IMR-90 (cell line): ENCODE results near the gene RCL1. TPM values are rescaled to one million over a fixed set of nuclear protein-coding genes. Genes with fewer than 3 reads are reported as not detected.

Experiments
- ATAC-seq: fragments of 200-7000 bp; cut with Tn5 transposase; 2 replicates; pipeline ENCODE4 v1.9.1; 2020; ENCODE audit warnings: low read depth, mild to moderate bottlenecking, moderate library complexity
- BruUV-seq: library from RNA; stranded (reverse); fragments of 400-500 nt; replicated peaks from 2 replicates; lab custom pipeline; 2021; lab: Mats Ljungman, UMichigan
- CTCF ChIA-PET: fragments of 300-600 bp; formaldehyde crosslinking; extraction: SDS; loops from one replicate; lab custom pipeline; 2021; ENCODE audit warnings: antibody characterized with exemption; lab: Yijun Ruan, JAX
- POLR2A ChIA-PET: fragments of 300-600 bp; sonication (Branson Sonifier 250); formaldehyde crosslinking; loops from one replicate; lab custom pipeline; 2022; ENCODE audit warnings: antibody characterized with exemption; ENCODE audit not compliant: unreplicated experiment; lab: Charles Lee
- DNase-seq: peaks from one replicate; pipeline ENCODE4 v3.0.0; 2013
- H2AFZ ChIP-seq: replicated peaks from 2 replicates; pipeline ENCODE3; 2013; ENCODE audit warnings: low read length, mild to moderate bottlenecking; ENCODE audit not compliant: poor library complexity
- H2AK5ac ChIP-seq: 2 replicates; pipeline ENCODE4 v1.6.1; 2013; ENCODE audit warnings: low read depth, low read length, inconsistent platforms
- H2AK9ac ChIP-seq: replicated peaks from 2 replicates; pipeline ENCODE3; 2013; ENCODE audit warnings: mild to moderate bottlenecking, low read depth, low read length, moderate library complexity; ENCODE audit not compliant: poor library complexity
- H2BK120ac ChIP-seq: 2 replicates; pipeline ENCODE4 v1.6.1; 2013; ENCODE audit warnings: low read depth, low read length, inconsistent platforms
- H2BK15ac ChIP-seq: 3 replicates; pipeline ENCODE4 v1.6.1; 2013; ENCODE audit warnings: low read depth, low read length, inconsistent platforms
- H2BK20ac ChIP-seq: 2 replicates; pipeline ENCODE4 v1.6.1; 2013; ENCODE audit warnings: low read depth, mild to moderate bottlenecking, inconsistent platforms, low read length, moderate library complexity
- H2BK5ac ChIP-seq: 2 replicates; pipeline ENCODE4 v1.6.1; 2013; ENCODE audit warnings: mild to moderate bottlenecking, low read depth, low read length, inconsistent platforms; ENCODE audit not compliant: poor library complexity, severe bottlenecking
- H3K14ac ChIP-seq: replicated peaks from 2 replicates; pipeline ENCODE4 v1.6.1; 2013; ENCODE audit warnings: low read depth, low read length, inconsistent platforms
- H3K18ac ChIP-seq: 2 replicates; pipeline ENCODE4 v1.6.1; 2013; ENCODE audit warnings: low read depth, low read length, control low read depth
- H3K23ac ChIP-seq: 2 replicates; pipeline ENCODE4 v1.6.1; 2013; ENCODE audit warnings: low read depth, low read length, inconsistent platforms
- H3K27ac ChIP-seq: 2 replicates; pipeline ENCODE4 v1.5.1; 2013; ENCODE audit warnings: mild to moderate bottlenecking, control low read depth, low read length; ENCODE audit not compliant: insufficient read depth
- H3K27me3 ChIP-seq: 2 replicates; pipeline ENCODE4 v1.6.1; 2013; ENCODE audit warnings: low read length; ENCODE audit not compliant: control insufficient read depth, insufficient read depth
- H3K36me3 ChIP-seq: 2 replicates; pipeline ENCODE4 v1.6.1; 2013; ENCODE audit warnings: low read length, mixed read lengths; ENCODE audit not compliant: control insufficient read depth, insufficient read depth
- H3K4ac ChIP-seq: 2 replicates; pipeline ENCODE4 v1.6.1; 2013; ENCODE audit warnings: low read depth, low read length, inconsistent platforms
- H3K4me1 ChIP-seq: 2 replicates; pipeline ENCODE4 v1.6.1; 2013; ENCODE audit warnings: low read length, mixed read lengths; ENCODE audit not compliant: control insufficient read depth, insufficient read depth
- H3K4me2 ChIP-seq: 2 replicates; pipeline ENCODE4 v1.6.1; 2013; ENCODE audit warnings: low read depth, mild to moderate bottlenecking, control low read depth, low read length, moderate library complexity
- H3K4me3 ChIP-seq: 2 replicates; pipeline ENCODE4 v1.5.1; 2013; ENCODE audit warnings: low read depth, mild to moderate bottlenecking, control low read depth, low read length, moderate library complexity; ENCODE audit not compliant: insufficient read depth
- H3K56ac ChIP-seq: 2 replicates; pipeline ENCODE4 v1.6.1; 2013; ENCODE audit warnings: low read length, inconsistent platforms; ENCODE audit not compliant: insufficient read depth; ENCODE audit errors: extremely low read depth
- H3K79me1 ChIP-seq, 2 experiments: 2 replicates each; pipeline ENCODE4 v1.6.1; 2013; ENCODE audit warnings: low read length in 2 of 2, inconsistent platforms in 1 of 2, low read depth in 1 of 2
- H3K9ac ChIP-seq: 2 replicates; pipeline ENCODE4 v1.6.1; 2013; ENCODE audit warnings: low read depth, low read length, control low read depth
- H3K9me1 ChIP-seq: 2 replicates; pipeline ENCODE4 v1.6.1; 2013; ENCODE audit warnings: low read length, inconsistent platforms; ENCODE audit not compliant: insufficient read depth
- H3K9me3 ChIP-seq: 2 replicates; pipeline ENCODE4 v1.6.1; 2013; ENCODE audit warnings: low read length; ENCODE audit not compliant: control insufficient read depth, insufficient read depth
- H4K20me1 ChIP-seq: 2 replicates; pipeline ENCODE4 v1.6.1; 2013; ENCODE audit warnings: low read length, inconsistent platforms; ENCODE audit not compliant: insufficient read depth
- H4K5ac ChIP-seq: 2 replicates; pipeline ENCODE4 v1.6.1; 2013; ENCODE audit warnings: mild to moderate bottlenecking, low read depth, low read length, control low read depth
- H4K8ac ChIP-seq, 2 experiments: 2 replicates each; pipeline ENCODE4 v1.6.1; 2013; ENCODE audit warnings: low read depth in 2 of 2, low read length in 2 of 2, control low read depth in 1 of 2, inconsistent platforms in 1 of 2
- H4K91ac ChIP-seq: 2 replicates; pipeline ENCODE4 v1.6.1; 2013; ENCODE audit warnings: low read depth, low read length, inconsistent platforms; ENCODE audit not compliant: insufficient read depth
- BHLHE40 ChIP-seq: fragments of 150-350 bp; IDR thresholded peaks from 2 replicates; pipeline ENCODE4 v1.6.1; 2016; ENCODE audit warnings: mild to moderate bottlenecking, low read depth, low read length
- CHD1 ChIP-seq: IDR thresholded peaks from 2 replicates; pipeline ENCODE4 v1.6.1; 2012; ENCODE audit warnings: low read depth, low read length, improper control_type of control experiment
- CTCF ChIP-seq: conservative IDR thresholded peaks from 2 replicates; pipeline ENCODE4 v1.5.1; 2012; ENCODE audit warnings: mild to moderate bottlenecking, low read depth, low read length, improper control_type of control experiment
- ELK1 ChIP-seq: fragments of 150-350 bp; IDR thresholded peaks from 2 replicates; pipeline ENCODE4 v1.6.1; 2016; ENCODE audit warnings: low read depth, mild to moderate bottlenecking, low read length, moderate library complexity, borderline replicate concordance
- MAFK ChIP-seq: IDR thresholded peaks from 2 replicates; pipeline ENCODE4 v1.6.1; 2012; ENCODE audit warnings: low read depth, low read length, improper control_type of control experiment
- MAZ ChIP-seq: IDR thresholded peaks from 2 replicates; pipeline ENCODE4 v1.6.1; 2012; ENCODE audit warnings: low read depth, mild to moderate bottlenecking, low read length, improper control_type of control experiment, moderate library complexity, borderline replicate concordance
- MXI1 ChIP-seq: IDR thresholded peaks from 2 replicates; pipeline ENCODE4 v1.6.1; 2012; ENCODE audit warnings: low read depth, mild to moderate bottlenecking, low read length, moderate library complexity, borderline replicate concordance
- POLR2A ChIP-seq: IDR thresholded peaks from 2 replicates; pipeline ENCODE4 v1.6.1; 2012; ENCODE audit warnings: mild to moderate bottlenecking, low read depth, low read length
- RFX5 ChIP-seq: IDR thresholded peaks from 2 replicates; pipeline ENCODE4 v1.8.0; 2012; ENCODE audit warnings: low read depth, mild to moderate bottlenecking, low read length, moderate library complexity
- SMC3 ChIP-seq: fragments of 150-350 bp; IDR thresholded peaks from 2 replicates; pipeline ENCODE4 v1.6.1; 2016; ENCODE audit warnings: low read depth, mild to moderate bottlenecking, antibody characterized with exemption, low read length, moderate library complexity
- USF2 ChIP-seq: fragments of 150-350 bp; IDR thresholded peaks from 2 replicates; pipeline ENCODE4 v1.6.1; 2017; ENCODE audit warnings: mild to moderate bottlenecking, antibody characterized with exemption, low read length, low read depth
- WGBS, 2 experiments: methylation state at CpG; one replicate each; pipeline versions ENCODE4 v1.1.5 to v1.1.7; 2013; ENCODE audit warnings: missing lambda C conversion rate in 2 of 2; ENCODE audit not compliant: insufficient read length in 1 of 2; ENCODE audit errors: extremely low coverage in 2 of 2; 5-methylcytosine and 5-hydroxymethylcytosine counted together
- dilution Hi-C: fragments of 300-500 bp; cut with HindIII; formaldehyde crosslinking; loops from one replicate; pipeline ENCODE4 v1.14.3; 2018; ENCODE audit warnings: low sequenced_read_pairs; ENCODE audit not compliant: unreplicated experiment
- in situ Hi-C: fragments of 300-500 bp; cut with MboI; formaldehyde crosslinking; loops from 3 replicates; pipeline ENCODE4 v1.14.3; 2019; ENCODE audit warnings: low sequenced_read_pairs, inconsistent platforms, mixed read lengths
- intact Hi-C: fragments of 100-400 bp; cut with micrococcal nuclease; formaldehyde crosslinking; loops from 2 replicates; pipeline ENCODE4 v1.10.0; 2022
- polyA plus RNA-seq, 3 experiments: library from polyadenylated mRNA; depleted of rRNA; stranded (reverse); fragments of >200 nt; gene quantifications; 2 replicates each; pipeline ENCODE4 v1.2.3, GENCODE V29; 2012; ENCODE audit warnings: low replicate concordance in 1 of 3
- total RNA-seq: library from RNA; depleted of rRNA; stranded (reverse); fragments of >200 nt; gene quantifications from 2 replicates; pipeline ENCODE4 v1.2.3, GENCODE V29; 2012

RCL1 gene
- total and polyA plus RNA-seq, 2 of the 4 experiments (the other 2 are of a cell fraction) = 12.3 to 13.8 TPM

DNA sequence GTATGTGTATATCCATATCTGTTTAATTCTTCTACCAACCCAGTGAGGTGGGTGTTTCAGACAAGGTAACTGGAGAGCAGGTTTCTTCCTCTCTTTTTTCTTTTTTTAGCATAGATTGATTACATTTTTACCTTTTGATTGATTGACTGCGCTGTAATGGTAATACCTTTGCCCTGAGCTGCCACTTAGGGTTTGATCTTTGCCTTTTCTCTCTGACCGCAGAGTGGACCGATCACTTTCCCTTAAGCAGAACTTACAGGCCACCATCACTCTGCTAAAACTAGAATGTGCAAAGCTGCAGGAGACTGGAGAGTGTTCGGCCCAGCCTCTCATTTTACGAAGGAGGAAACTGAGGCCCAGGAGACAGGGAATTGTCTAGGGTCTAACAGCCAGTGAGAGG, 38.0 kb downstream of the RCL1 start:
- Histone ChIP-seq H3K14ac (no peak overlapping the region), H3K56ac (no peak overlapping the region), H3K9ac (no peak overlapping the region), H4K5ac (no peak overlapping the region), H2BK15ac (peak overlapping the region; percentile 69; the same call in 1 of the 3 replicates), H2AK9ac (no peak overlapping the region), H3K27ac (no peak overlapping the region), H2BK20ac (peak overlapping the region; percentile 57), H2BK120ac (peak overlapping the region; percentile 82), H3K23ac (no peak overlapping the region), H3K27me3 (no peaks in the 10 kb centered on the region), H3K9me1 (peaks cover 24% of the 10 kb centered on the region), H3K9me3 (no peaks in the 10 kb centered on the region), H3K18ac (no peak overlapping the region), H2AFZ (no peak overlapping the region), H3K36me3 (no peaks in the 10 kb centered on the region), H3K79me1 (peaks cover 21 to 54% of the 10 kb centered on the region in 2 experiments), H4K8ac (0 out of 4 replicates have a peak overlapping the region, but pooled peaks of 1 of the 2 experiments have one; percentile 22), H4K91ac (0 out of 2 replicates have a peak overlapping the region, but pooled peaks have one; percentile 4), H3K4ac (peak overlapping the region; percentile 41; the same call in 1 of the 2 replicates), H3K4me2 (no peak overlapping the region), H3K4me1 (peaks cover 31% of the 10 kb centered on the region), H2AK5ac (peak overlapping the region; percentile 51), H2BK5ac (no peak overlapping the region), H3K4me3 (no peak overlapping the region), H4K20me1 (peaks cover 3% of the 10 kb centered on the region; the same call in 1 of the 2 replicates)
- ChIA-PET POLR2A (no interaction called here), CTCF (no interaction called here)
- TF ChIP-seq USF2 (no peak), POLR2A (no peak), RFX5 (no peak), MAFK (no peak), MAZ (no peak), ELK1 (no peak), BHLHE40 (no peak), MXI1 (no peak), SMC3 (no peak), CTCF (no peak), CHD1 (no peak)
- intact Hi-C loops = loop anchor here (5.0 to 10.0 kb wide), 3 partner anchors 38 to 446 kb away; partner anchors contain the start of genes JAK2 and RCL1
- ATAC-seq = no peak
- DNase-seq = no peak
- dilution Hi-C loops = no loop called here
- 100% methylated on average over 1 of the region's 5 CpGs; no CpG with 5 or more reads in 1 of the 2 experiments for WGBS, 2 experiments
- BruUV-seq = no TSS peak
- in situ Hi-C loops = no loop called here
